ENCODE results near the gene FSTL3. TPM values are rescaled to one million over a fixed set of nuclear protein-coding genes. Genes with fewer than 3 reads are reported as not detected.

The FSTL3 gene
- total and polyA plus RNA-seq, 10 of the 15 experiments (the other 5 are each of a cell fraction or from before 2014, with no cell fraction given) = 0.42 to 13.5 (median 3.6) TPM

Other genes with a start within 250 kb of the FSTL3 start
Only the 7 nearest of the 24 such genes appear.
- 0.11 TPM in 1 of 2 replicates, not detected in the other for gene HCN2, start 86.5 kb upstream of the FSTL3 start, total RNA-seq (2014; rRNA removed)
- gene HCN2, start 86.5 kb upstream of the FSTL3 start, total RNA-seq (2014; rRNA removed; fragmentation: Illumina TruSeq; extraction: Trizol) = 0.04 TPM in 1 of 2 replicates, not detected in the other
- 0.45 and 0.54 TPM in 2 replicates for gene HCN2, start 86.5 kb upstream of the FSTL3 start, total RNA-seq (2021)
- 0.05 TPM in 1 of 2 replicates, not detected in the other for gene HCN2, start 86.5 kb upstream of the FSTL3 start, polyA plus RNA-seq (2011; rRNA removed)
- gene HCN2, start 86.5 kb upstream of the FSTL3 start, polyA plus RNA-seq (2014; fragmentation: Illumina TruSeq; extraction: Trizol) = 0.01 TPM in 1 of 2 replicates, not detected in the other
- not detected for gene HCN2, start 86.5 kb upstream of the FSTL3 start, polyA plus RNA-seq (2014; fragmentation: Nextera tagmentation; extraction: Ambion mirVana)
- 0.09 and 0.13 TPM in 2 replicates for gene HCN2, start 86.5 kb upstream of the FSTL3 start, polyA plus RNA-seq (2014; rRNA removed)
- not detected for gene HCN2, start 86.5 kb upstream of the FSTL3 start, polyA plus RNA-seq (2016; fragmentation: Nextera tagmentation; extraction: Ambion mirVana)
- gene POLRMT, start 42.9 kb upstream of the FSTL3 start, total RNA-seq (2014; rRNA removed) = 36.5 and 42.8 TPM in 2 replicates
- gene POLRMT, start 42.9 kb upstream of the FSTL3 start, total RNA-seq (2014; rRNA removed; fragmentation: Illumina TruSeq; extraction: Trizol) = 22.0 and 22.8 TPM in 2 replicates
- gene POLRMT, start 42.9 kb upstream of the FSTL3 start, total RNA-seq (2021) = 57.6 and 59.8 TPM in 2 replicates
- 16.6 and 54.0 TPM in 2 replicates for gene POLRMT, start 42.9 kb upstream of the FSTL3 start, polyA plus RNA-seq (2011; rRNA removed)
- gene POLRMT, start 42.9 kb upstream of the FSTL3 start, polyA plus RNA-seq (2014; fragmentation: Illumina TruSeq; extraction: Trizol) = 7.3 and 30.8 TPM in 2 replicates
- gene POLRMT, start 42.9 kb upstream of the FSTL3 start, polyA plus RNA-seq (2014; fragmentation: Nextera tagmentation; extraction: Ambion mirVana) = 10 to 100 TPM in 1 of 2 experiments, 1 to 10 TPM in 1; 9.9 to 27.9 TPM
- 38.4 and 52.6 TPM in 2 replicates for gene POLRMT, start 42.9 kb upstream of the FSTL3 start, polyA plus RNA-seq (2014; rRNA removed)
- gene POLRMT, start 42.9 kb upstream of the FSTL3 start, polyA plus RNA-seq (2016; fragmentation: Nextera tagmentation; extraction: Ambion mirVana) = 10 to 100 TPM; 28.1 to 44.7 TPM
- gene FGF22, start 36.5 kb upstream of the FSTL3 start, total RNA-seq (2014; rRNA removed) = not detected in 2 replicates
- not detected in 2 replicates for gene FGF22, start 36.5 kb upstream of the FSTL3 start, total RNA-seq (2014; rRNA removed; fragmentation: Illumina TruSeq; extraction: Trizol)
- gene FGF22, start 36.5 kb upstream of the FSTL3 start, total RNA-seq (2021) = not detected in 2 replicates
- gene FGF22, start 36.5 kb upstream of the FSTL3 start, polyA plus RNA-seq (2011; rRNA removed) = not detected in 2 replicates
- not detected in 2 replicates for gene FGF22, start 36.5 kb upstream of the FSTL3 start, polyA plus RNA-seq (2014; fragmentation: Illumina TruSeq; extraction: Trizol)
- not detected for gene FGF22, start 36.5 kb upstream of the FSTL3 start, polyA plus RNA-seq (2014; fragmentation: Nextera tagmentation; extraction: Ambion mirVana)
- 0.05 and 0.13 TPM in 2 replicates for gene FGF22, start 36.5 kb upstream of the FSTL3 start, polyA plus RNA-seq (2014; rRNA removed)
- gene FGF22, start 36.5 kb upstream of the FSTL3 start, polyA plus RNA-seq (2016; fragmentation: Nextera tagmentation; extraction: Ambion mirVana) = not detected
- 81.3 and 100 TPM in 2 replicates for gene RNF126, start 13.2 kb upstream of the FSTL3 start, total RNA-seq (2014; rRNA removed)
- 13.5 and 19.2 TPM in 2 replicates for gene RNF126, start 13.2 kb upstream of the FSTL3 start, total RNA-seq (2014; rRNA removed; fragmentation: Illumina TruSeq; extraction: Trizol)
- gene RNF126, start 13.2 kb upstream of the FSTL3 start, total RNA-seq (2021) = 78.3 and 90.2 TPM in 2 replicates
- 4.5 and 8.9 TPM in 2 replicates for gene RNF126, start 13.2 kb upstream of the FSTL3 start, polyA plus RNA-seq (2011; rRNA removed)
- 0.90 and 5.2 TPM in 2 replicates for gene RNF126, start 13.2 kb upstream of the FSTL3 start, polyA plus RNA-seq (2014; fragmentation: Illumina TruSeq; extraction: Trizol)
- gene RNF126, start 13.2 kb upstream of the FSTL3 start, polyA plus RNA-seq (2014; fragmentation: Nextera tagmentation; extraction: Ambion mirVana) = under 1 TPM; 0.45 to 0.73 TPM
- gene RNF126, start 13.2 kb upstream of the FSTL3 start, polyA plus RNA-seq (2014; rRNA removed) = 84.2 and 98.4 TPM in 2 replicates
- gene RNF126, start 13.2 kb upstream of the FSTL3 start, polyA plus RNA-seq (2016; fragmentation: Nextera tagmentation; extraction: Ambion mirVana) = 10 to 100 TPM; 81.9 to 85.7 TPM
- not detected in 2 replicates for gene PRSS57, start 19.1 kb downstream of the FSTL3 start, total RNA-seq (2014; rRNA removed)
- gene PRSS57, start 19.1 kb downstream of the FSTL3 start, total RNA-seq (2014; rRNA removed; fragmentation: Illumina TruSeq; extraction: Trizol) = not detected in 2 replicates
- gene PRSS57, start 19.1 kb downstream of the FSTL3 start, total RNA-seq (2021) = not detected in 2 replicates
- not detected in 2 replicates for gene PRSS57, start 19.1 kb downstream of the FSTL3 start, polyA plus RNA-seq (2011; rRNA removed)
- not detected in 2 replicates for gene PRSS57, start 19.1 kb downstream of the FSTL3 start, polyA plus RNA-seq (2014; fragmentation: Illumina TruSeq; extraction: Trizol)
- gene PRSS57, start 19.1 kb downstream of the FSTL3 start, polyA plus RNA-seq (2014; fragmentation: Nextera tagmentation; extraction: Ambion mirVana) = not detected
- not detected in 2 replicates for gene PRSS57, start 19.1 kb downstream of the FSTL3 start, polyA plus RNA-seq (2014; rRNA removed)
- gene PRSS57, start 19.1 kb downstream of the FSTL3 start, polyA plus RNA-seq (2016; fragmentation: Nextera tagmentation; extraction: Ambion mirVana) = not detected
- 0.38 and 0.62 TPM in 2 replicates for gene PALM, start 32.5 kb downstream of the FSTL3 start, total RNA-seq (2014; rRNA removed)
- 0.14 and 0.18 TPM in 2 replicates for gene PALM, start 32.5 kb downstream of the FSTL3 start, total RNA-seq (2014; rRNA removed; fragmentation: Illumina TruSeq; extraction: Trizol)
- gene PALM, start 32.5 kb downstream of the FSTL3 start, total RNA-seq (2021) = 0.37 and 0.95 TPM in 2 replicates
- gene PALM, start 32.5 kb downstream of the FSTL3 start, polyA plus RNA-seq (2011; rRNA removed) = 0.24 and 0.60 TPM in 2 replicates
- gene PALM, start 32.5 kb downstream of the FSTL3 start, polyA plus RNA-seq (2014; fragmentation: Illumina TruSeq; extraction: Trizol) = 0.13 TPM in 1 of 2 replicates, not detected in the other
- gene PALM, start 32.5 kb downstream of the FSTL3 start, polyA plus RNA-seq (2014; fragmentation: Nextera tagmentation; extraction: Ambion mirVana) = not detected
- gene PALM, start 32.5 kb downstream of the FSTL3 start, polyA plus RNA-seq (2014; rRNA removed) = 0.16 and 0.28 TPM in 2 replicates
- under 1 TPM; 0.09 to 0.16 TPM for gene PALM, start 32.5 kb downstream of the FSTL3 start, polyA plus RNA-seq (2016; fragmentation: Nextera tagmentation; extraction: Ambion mirVana)
- not detected in 2 replicates for gene MISP, start 74.7 kb downstream of the FSTL3 start, total RNA-seq (2014; rRNA removed)
- gene MISP, start 74.7 kb downstream of the FSTL3 start, total RNA-seq (2014; rRNA removed; fragmentation: Illumina TruSeq; extraction: Trizol) = not detected in 2 replicates
- 0.05 TPM in 1 of 2 replicates, not detected in the other for gene MISP, start 74.7 kb downstream of the FSTL3 start, total RNA-seq (2021)
- not detected in 2 replicates for gene MISP, start 74.7 kb downstream of the FSTL3 start, polyA plus RNA-seq (2011; rRNA removed)
- gene MISP, start 74.7 kb downstream of the FSTL3 start, polyA plus RNA-seq (2014; fragmentation: Illumina TruSeq; extraction: Trizol) = not detected in 2 replicates
- not detected for gene MISP, start 74.7 kb downstream of the FSTL3 start, polyA plus RNA-seq (2014; fragmentation: Nextera tagmentation; extraction: Ambion mirVana)
- gene MISP, start 74.7 kb downstream of the FSTL3 start, polyA plus RNA-seq (2014; rRNA removed) = 0.03 TPM in 1 of 2 replicates, not detected in the other
- not detected for gene MISP, start 74.7 kb downstream of the FSTL3 start, polyA plus RNA-seq (2016; fragmentation: Nextera tagmentation; extraction: Ambion mirVana)

All from GM12878 (cell line).